ENCODE measurements around the gene DHRS7. TPM values are rescaled to one million over a fixed set of nuclear protein-coding genes. Genes with fewer than 3 reads are reported as not detected.

The DHRS7 gene
- total RNA-seq, 2 donors from 2014 or later, result 80.8 to 90.9 TPM

DNA sequence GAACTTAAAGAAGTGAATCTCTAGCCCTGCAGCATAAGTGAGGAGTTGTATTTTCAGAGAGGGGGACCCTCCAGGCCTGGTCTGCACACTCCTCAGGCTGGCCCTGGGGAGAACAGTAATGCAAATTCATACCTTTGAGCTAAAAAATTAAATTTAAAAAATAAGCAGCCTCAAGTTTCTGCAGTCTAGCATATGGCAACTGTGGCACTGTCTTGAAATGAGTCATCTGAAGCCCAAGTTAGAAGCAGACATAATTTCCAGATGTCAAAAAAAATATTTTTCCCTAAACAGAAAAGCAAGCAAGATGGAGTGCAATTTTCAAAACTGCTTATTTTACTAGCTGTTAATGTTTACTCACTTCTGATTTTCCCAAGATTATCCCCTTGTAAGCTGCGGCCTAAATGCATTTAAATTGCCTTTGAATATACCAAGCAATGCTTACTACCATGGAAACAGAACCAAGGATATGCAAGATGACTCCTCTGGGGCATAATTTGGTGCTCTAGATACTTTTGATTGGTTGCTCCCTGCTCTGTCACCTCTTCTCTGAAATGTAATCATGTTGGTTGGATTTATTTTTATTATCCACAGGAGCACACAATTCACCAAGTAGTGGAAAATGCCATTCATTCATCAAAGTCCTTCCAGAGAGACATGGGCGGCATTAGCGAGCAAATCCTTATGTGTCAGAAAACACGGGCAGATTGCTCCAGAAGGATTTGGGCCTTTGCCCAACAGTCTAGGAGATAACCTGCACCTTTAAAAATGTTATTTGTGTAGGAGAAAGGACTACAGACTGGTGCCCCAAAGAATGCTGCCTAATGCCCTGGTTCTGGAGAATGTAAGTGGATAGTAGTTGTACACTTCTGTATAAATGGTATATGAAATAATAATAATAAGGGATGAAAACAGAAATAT is 25.0 kb upstream of the DHRS7 start:
- intact Hi-C loops (cut with DNase I, micrococcal nuclease), result no loop called here
- ATAC-seq (no peak), DNase-seq (no peak)

DNA sequence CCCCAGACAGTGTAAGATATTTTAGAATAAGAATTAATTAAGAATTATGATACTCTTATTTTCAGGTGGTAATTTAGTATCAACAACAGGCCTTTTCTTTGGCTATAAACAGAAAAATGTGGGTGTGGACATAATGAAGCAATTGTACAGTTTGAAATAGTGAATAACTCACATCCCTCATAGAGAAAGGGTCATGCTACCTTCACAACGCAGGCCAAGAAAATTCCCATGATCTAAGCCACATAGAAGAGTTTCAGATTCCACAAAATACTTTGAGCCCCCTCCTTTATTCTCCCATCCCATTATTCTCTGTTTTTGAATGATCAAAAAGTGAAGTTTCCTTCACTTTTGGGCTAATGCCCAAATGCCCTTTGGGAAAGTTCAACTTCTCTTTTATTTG is 23.5 kb upstream of the DHRS7 start:
- no peak for DNase-seq
- ATAC-seq, result no peak
- intact Hi-C loops (cut with DNase I, micrococcal nuclease), result no loop called here

DNA sequence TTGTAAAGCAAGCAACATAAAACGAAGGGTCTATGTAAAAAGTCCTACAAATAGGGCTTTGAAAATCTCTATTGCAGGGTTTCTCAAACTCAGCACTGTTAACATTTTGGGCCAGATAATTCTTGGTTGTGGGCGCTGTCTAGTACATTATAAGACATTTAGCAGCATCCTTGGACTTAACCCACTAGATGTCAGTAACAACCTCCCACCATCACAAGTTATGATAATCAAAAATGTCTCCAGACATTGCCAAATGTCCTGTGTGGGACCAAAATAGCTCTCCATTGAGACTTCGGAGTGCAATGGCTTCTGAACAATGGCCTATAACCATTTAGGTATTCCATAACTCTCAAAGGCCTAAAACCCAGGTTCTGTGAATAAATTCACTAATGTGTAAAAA is 22.9 kb upstream of the DHRS7 start:
- intact Hi-C loops (cut with DNase I, micrococcal nuclease), result no loop called here
- ATAC-seq (no peak), DNase-seq (no peak)

DNA sequence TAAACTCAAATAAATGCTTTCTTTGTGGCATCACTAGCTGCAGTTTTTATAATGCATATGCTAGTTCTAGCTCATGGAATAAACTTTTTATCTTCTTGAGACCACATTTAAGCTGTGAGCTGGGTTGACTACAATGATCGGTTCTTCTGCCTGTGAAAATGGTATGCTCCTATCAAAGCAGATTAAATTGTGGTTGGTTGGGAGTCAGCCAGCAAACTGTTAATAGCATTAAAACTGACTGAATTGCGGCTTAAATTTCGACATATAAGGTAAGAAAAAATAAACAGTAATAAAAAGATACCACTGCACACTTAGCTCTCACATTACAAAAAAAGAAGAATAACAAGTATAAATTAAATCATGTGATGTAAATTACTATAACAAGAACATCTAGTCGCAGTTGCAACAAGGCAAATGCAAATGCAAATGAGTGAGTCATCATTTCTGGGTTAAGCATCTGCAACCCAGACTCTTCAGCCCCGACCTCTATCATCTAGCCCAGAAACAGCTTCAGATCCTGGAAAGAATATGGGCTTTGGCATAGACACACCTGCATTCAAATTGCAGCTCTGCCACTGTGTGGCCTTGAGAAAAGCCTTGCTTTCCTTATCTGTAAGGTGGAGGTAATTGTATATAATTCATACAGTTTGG is 19.8 kb upstream of the DHRS7 start:
- ATAC-seq, result no peak
- intact Hi-C loops (cut with DNase I, micrococcal nuclease), result loop anchor here in 1 of 2 donors (2.0 kb wide), 2 partner anchors 120 to 220 kb away; no protein-coding TSS in a partner anchor

DNA sequence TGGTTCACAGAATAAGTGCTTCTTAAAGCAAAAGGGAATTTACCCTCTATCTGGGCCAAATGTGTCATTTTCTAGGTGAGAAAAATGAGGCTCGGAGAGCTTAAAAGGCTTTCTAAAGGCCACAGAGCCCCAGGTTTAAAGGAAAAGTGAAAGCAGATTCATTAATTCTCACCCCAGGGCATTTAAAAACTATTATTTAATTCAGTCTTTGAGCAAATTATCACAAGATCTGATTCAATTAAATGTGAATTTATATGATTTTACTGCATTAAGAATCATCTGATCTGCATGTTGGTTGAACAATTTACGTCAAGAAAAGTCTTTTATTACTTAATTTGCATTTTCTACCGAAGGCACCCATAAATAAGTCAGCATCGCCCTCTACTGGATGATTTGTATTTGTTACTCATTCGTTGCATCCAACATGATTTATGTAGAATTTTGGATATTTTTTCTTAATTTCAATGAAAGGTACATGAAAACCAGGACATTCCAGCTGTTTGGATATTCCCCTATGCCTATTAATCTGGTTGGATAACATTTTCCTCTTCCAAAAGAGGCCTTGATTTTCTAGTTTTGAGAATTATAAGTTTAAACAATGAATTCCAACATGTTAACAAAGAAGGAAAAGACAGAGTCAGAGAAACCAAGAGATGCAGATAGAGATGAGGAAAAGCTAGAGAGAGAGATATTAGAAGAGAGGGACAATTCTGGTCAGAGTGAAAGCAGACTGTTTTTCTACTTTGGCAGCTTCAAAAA is 19.1 kb upstream of the DHRS7 start:
- ATAC-seq (peak; percentile 51), DNase-seq (no peak)
- intact Hi-C loops (cut with DNase I, micrococcal nuclease), result loop anchor here in 1 of 2 donors (2.0 kb wide), 2 partner anchors 120 to 220 kb away; no protein-coding TSS in a partner anchor

More for the DNA sequence above, 19.8 kb upstream of the DHRS7 start:
- no peak for DNase-seq

DNA sequence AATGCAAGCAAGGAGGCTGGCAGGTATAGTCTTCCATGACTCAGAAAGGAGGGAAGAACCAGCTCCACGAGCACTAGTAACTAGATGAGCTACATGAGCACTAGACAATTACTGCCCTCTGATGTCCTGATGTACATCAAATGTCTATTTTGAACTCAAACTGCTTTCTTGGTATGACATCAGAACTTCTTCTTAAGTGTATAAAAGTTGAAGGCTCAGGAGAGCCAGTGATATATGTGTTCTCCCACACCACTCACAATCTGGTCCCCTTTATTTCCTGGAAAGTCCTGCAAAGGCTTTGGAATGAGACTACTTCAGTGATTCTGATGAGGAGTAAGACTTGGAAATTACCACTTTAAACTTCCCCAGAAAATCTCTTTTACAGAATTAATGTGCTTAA is 18.5 kb upstream of the DHRS7 start:
- intact Hi-C loops (cut with DNase I, micrococcal nuclease), result loop anchor here in 1 of 2 donors (2.0 kb wide), 2 partner anchors 119 to 219 kb away; no protein-coding TSS in a partner anchor
- DNase-seq (no peak), ATAC-seq (peak; percentile 37)

DNA sequence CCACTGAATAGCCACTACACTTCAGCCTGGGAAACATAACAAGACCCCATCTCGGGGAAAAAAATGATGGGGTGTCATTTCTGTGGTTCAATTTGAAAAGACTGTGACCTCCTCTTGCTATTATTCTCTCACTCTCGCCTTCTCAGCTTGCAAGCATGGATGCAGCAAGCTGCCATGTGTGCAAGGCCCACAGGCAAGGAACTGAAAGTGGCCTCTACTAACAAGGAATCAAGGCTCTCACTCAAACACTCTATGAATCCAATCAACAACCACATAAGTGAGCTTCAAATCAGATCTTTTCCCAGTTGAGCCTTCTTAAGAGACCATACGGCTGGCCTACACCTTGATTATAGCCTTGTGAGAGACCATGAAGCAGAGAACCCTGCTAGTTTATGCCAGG is 17.9 kb upstream of the DHRS7 start:
- ATAC-seq, result no peak
- intact Hi-C loops (cut with DNase I, micrococcal nuclease), result no loop called here
- DNase-seq, result no peak

DNA sequence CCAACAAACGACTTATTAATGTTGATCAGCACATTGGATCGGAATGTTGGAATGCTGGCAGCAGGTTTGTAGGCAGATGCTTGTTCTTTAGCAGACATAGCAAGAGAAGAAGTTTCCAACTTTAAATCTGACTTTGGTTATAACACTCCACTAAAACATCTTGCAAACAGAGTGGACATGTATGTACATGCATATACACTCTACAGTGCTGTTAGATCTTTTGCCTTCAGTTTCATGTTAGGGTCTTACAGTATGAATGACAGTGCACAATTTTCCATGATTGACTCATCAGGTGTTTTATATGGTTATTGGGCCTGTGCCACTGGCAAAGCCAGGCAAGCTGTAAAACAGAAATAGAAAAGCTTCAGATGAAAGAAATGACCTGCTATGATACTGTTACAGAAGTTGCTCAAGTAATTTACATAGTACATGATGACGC is 14.3 kb upstream of the DHRS7 start:
- ATAC-seq (peak; percentile 36), DNase-seq (no peak)
- intact Hi-C loops (cut with DNase I, micrococcal nuclease), result no loop called here

DNA sequence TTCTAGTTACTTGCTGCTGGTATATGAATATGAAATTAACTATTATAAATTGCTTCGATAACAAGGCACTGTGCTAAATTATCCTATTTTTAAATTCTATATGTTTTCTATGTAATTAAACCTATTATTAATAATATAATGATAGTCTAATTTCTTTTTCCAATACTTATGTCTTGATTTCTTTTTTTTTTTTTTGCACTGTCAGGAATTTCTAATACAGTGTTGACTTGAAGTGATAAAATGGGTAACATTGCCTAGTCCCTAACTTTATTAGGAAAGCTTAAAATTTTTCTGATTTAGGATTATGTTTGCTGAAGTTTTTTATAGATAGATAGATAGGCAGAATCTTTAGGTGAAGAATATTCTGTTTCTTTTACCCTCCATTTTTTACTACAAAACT is 13.6 kb upstream of the DHRS7 start:
- DNase-seq, result no peak
- intact Hi-C loops (cut with DNase I, micrococcal nuclease), result no loop called here
- ATAC-seq, result no peak

DNA sequence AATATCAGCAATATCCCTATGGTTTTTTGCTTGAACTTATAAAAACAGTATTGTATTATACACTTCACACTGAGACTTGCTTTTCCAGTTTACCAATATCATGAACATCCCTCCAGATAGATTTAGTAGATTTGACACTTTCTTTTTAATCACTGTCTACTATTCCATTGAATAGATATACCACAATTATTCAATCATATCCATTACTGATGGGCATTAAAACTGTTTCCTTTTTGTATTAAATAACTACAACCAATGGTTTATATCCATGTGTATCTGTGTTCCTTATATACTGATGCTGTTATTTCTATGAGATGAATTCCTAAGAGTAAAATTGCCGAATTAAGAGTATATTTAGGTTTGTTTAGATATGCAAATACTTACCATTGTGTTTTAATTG is 13.0 kb upstream of the DHRS7 start:
- ATAC-seq (no peak), DNase-seq (no peak)
- intact Hi-C loops (cut with DNase I, micrococcal nuclease), result no loop called here

DNA sequence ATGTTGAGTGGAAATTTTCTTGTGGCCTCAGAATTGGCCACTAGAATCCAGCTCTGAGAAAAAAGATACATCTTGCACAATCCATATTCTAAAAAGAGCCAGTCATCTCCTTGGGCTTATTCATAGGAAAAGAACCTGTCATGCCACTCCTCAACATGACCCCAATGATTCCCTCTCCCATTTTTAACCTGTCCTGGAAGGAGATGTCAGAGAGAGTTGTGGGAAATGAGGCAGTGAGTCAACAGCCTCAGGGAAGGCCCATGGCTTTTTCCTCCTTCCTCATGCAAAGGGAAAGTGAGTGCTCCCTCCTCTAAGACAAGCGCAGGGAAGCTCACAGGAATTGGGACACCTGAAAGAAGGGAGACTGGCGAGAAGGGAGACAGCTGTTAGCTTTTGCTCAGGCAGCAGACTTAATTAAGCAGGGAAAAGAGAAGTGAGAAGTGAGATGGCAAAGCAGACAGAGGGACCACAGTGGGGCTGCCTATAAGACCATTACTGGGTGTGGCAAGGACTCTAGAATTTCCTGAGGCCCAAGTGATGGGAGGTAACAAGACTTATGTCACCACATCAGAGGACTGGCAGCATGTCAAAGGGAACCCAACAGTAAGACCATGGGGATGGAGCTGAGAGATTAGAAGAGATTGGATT is 10.2 kb upstream of the DHRS7 start:
- DNase-seq (no peak), ATAC-seq (no peak)
- intact Hi-C loops (cut with DNase I, micrococcal nuclease), result no loop called here

DNA sequence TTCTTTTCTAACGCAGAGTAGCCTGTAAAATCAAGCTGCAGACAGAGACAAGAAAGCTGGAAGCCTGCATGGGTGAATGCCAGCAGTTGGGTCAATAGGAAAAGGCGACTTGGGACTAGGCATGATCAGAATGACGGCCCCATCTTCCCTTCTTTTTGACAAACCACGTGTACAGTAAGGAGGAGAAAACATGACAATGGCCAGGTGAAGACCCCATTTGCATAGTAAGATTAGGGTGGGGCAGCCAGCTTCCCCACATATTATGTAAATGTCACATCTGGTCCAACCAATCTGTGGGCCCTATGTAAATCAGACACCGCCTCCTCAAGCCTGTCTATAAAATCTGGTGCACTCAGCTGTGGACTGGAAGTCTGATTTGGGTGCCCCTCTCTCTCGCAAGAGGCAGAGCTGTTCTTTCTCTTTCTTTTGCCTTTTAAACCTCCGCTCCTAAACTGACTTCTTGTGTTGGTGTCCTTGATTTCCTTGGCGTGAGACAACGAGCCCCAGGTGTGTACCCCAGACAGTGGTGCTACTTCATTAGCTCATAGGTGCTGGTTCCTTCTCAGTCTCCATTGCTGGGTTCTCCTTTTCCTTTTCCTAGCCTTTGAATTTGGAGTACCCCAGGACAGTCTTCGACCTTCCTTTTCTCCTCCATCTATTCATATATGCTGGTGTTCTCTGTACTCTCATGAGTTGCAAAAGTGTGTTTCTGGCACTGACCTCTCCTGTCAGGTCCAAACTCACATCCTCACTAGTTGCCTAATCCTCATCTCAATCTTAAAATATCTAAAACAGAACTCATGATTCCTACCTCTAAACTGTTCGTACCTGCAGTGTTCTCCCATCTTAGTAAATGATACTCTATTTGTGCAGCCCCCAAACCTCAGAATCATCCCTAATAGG is 9.4 kb upstream of the DHRS7 start:
- intact Hi-C loops (cut with DNase I, micrococcal nuclease), result no loop called here
- ATAC-seq (no peak), DNase-seq (no peak)

DNA sequence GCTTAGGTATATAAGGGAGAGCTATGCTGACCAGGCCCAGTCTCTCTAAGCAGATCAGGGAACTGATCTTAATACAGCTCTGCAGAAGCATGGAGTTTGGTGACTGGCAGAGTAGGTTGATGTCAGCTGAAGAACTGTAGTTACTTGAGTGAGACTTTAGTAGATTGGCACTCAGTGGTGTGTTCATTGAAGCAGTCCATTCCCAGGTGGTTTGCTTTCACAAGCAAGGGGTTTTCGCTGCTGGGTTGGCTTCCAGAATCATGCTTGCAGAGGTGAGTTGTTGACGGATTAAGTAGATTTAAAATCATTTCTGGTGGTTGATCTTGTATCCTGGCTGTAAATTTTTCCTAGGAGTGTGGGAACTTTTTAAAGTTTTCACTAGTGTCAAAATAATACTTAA is 6.5 kb upstream of the DHRS7 start:
- ATAC-seq (no peak), DNase-seq (no peak)
- intact Hi-C loops (cut with DNase I, micrococcal nuclease), result no loop called here

DNA sequence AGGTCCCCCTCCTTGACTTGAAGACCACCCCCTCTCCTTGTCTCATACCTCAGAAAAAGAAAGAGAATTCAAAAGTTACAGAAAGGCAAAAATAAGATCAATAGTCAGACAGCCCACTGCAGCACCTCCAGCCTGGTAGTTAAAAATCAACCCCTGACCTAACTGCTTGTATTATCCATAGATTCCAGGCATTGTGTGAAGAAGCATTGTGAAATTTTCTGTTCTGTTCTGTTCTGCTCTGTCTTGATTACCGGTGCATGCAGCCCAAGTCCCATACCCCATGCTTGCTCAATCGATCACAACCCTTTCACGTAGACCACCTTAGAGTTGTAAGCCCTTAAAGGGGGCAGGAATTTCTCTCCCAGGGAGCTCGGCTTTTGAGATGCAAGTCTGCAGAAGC is 5.8 kb upstream of the DHRS7 start:
- intact Hi-C loops (cut with DNase I, micrococcal nuclease), result no loop called here
- no peak for DNase-seq
- no peak for ATAC-seq

DNA sequence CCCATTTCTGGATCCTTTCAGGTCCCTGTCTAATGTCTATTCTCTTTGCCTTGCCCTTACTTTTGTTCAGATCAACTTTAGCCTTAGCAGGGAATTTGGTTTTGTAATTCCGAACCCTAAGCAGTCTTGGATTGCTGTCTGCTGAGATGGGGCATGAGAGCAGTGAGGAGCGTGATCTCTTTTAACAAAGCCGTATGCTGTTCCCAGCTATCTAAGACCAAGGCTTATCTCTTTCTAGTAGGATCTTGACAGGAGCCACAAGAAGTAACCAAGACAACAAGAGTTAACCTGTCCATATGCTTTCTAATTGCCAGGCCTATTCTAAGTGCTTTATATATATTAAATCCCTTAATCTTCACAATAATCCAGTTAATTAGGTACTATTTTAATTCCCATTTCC is 4.5 kb upstream of the DHRS7 start:
- intact Hi-C loops (cut with DNase I, micrococcal nuclease), result no loop called here
- no peak for DNase-seq
- no peak for ATAC-seq

DNA sequence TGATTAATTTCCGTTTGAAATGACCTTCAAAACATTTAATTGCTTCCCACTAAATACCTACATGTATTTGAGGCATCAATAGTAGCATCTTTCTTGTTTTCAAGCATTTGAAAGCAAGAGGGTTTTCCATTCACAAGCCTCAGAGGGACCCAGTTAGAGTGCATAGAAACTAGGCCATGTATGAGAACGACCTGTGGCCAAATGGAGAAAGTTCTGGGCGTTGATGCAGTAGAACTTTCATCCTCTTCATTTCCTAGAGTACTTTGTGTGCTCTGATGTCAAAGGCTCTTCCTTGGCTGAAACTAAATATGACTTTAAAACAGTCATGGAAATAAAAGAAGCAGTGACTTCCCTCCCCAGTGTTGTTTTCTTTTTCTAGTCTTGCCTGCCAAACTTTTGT is 944 bp upstream of the DHRS7 start:
- intact Hi-C loops (cut with DNase I, micrococcal nuclease), result loop anchor here in 1 of 2 donors (2.0 kb wide), 1 partner anchor 75 kb away; the partner anchor contains the start of gene PCNX4
- DNase-seq (no peak), ATAC-seq (no peak)

DNA sequence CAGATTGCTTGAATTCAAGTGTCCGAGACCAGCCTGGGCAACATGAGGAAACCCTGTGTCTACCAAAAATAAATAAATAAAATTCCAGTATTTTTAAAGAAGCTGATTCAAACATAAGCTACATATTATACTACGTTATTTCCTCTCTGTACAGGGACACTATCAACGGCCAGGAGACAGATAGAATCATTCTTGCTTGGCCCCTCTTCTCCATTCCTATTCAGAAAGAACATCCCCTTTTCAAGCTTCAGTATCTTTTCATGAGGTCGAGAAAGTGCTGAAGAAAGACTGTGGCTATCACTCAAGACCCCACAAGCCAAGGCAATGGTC is 314 bp upstream of the DHRS7 start:
- DNase-seq (no peak), ATAC-seq (no peak)
- intact Hi-C loops (cut with DNase I, micrococcal nuclease), result no loop called here

DNA sequence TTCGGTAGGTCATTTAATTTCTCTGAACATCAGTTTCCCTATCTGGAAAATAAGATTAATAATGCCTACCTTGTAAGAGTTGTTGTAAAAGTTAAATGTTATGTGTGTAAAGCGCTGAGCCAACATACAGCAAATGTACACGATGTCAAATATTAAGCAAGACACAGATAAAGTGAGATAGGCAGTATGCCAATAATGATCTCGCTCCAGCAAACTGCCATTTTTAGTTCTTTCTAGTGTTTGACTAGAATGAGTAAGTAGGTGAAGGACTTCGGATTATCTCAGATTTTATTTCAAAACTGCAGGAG is 840 bp downstream of the DHRS7 start:
- intact Hi-C loops (cut with DNase I, micrococcal nuclease), result no loop called here
- DNase-seq (no peak), ATAC-seq (peak; percentile 22)
